ENCODE results near the gene TRPC4AP. TPM values are rescaled to one million over a fixed set of nuclear protein-coding genes. Genes with fewer than 3 reads are reported as not detected.
"Not testable (repeated sequence)": the region's sequence is repeated elsewhere in the genome, so short reads cannot be mapped to it uniquely, and the experiment has no call there.

Gene TRPC4AP
- total RNA-seq, 2 donors from 2014 or later, result 52.8 to 63.2 TPM

DNA sequence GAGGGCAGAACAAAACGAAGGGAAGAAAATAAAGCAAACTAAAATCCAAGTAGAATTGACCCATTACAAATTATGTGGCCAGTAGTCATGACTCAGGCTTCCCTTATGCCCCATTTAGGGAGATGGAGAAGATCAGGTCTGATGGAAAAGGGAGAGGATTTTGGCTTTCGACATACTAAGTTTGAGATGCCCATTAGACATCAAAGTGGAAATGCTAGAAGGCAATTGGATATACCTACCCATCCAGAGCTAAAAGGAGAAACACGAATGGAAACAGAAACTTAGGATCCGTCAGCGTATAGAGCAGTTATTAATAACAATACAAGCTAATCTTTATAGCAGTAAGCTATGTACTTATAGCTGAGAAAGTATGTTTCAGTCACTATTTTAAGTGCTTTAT, 4.8 kb downstream of the TRPC4AP start:
- DNase-seq, result no peak
- intact Hi-C loops (cut with DNase I), result no loop called here
- Histone ChIP-seq H3K9me3 (no peaks in the 10 kb centered on the region), H3K4me1 (peaks cover 10% of the 10 kb centered on the region), H3K27ac (no peak overlapping the region), H3K36me3 (no peaks in the 10 kb centered on the region), H3K4me3 (no peak overlapping the region), H3K9ac (ENCODE audit: low read depth in 2 of 2, low read length in 2 of 2) (no peak overlapping the region), H3K27me3 (no peaks in the 10 kb centered on the region)
- TF ChIP-seq, protein P1, sequence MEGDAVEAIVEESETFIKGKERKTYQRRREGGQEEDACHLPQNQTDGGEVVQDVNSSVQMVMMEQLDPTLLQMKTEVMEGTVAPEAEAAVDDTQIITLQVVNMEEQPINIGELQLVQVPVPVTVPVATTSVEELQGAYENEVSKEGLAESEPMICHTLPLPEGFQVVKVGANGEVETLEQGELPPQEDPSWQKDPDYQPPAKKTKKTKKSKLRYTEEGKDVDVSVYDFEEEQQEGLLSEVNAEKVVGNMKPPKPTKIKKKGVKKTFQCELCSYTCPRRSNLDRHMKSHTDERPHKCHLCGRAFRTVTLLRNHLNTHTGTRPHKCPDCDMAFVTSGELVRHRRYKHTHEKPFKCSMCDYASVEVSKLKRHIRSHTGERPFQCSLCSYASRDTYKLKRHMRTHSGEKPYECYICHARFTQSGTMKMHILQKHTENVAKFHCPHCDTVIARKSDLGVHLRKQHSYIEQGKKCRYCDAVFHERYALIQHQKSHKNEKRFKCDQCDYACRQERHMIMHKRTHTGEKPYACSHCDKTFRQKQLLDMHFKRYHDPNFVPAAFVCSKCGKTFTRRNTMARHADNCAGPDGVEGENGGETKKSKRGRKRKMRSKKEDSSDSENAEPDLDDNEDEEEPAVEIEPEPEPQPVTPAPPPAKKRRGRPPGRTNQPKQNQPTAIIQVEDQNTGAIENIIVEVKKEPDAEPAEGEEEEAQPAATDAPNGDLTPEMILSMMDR (IDR thresholded peaks at IDR 0.05), result no peak

DNA sequence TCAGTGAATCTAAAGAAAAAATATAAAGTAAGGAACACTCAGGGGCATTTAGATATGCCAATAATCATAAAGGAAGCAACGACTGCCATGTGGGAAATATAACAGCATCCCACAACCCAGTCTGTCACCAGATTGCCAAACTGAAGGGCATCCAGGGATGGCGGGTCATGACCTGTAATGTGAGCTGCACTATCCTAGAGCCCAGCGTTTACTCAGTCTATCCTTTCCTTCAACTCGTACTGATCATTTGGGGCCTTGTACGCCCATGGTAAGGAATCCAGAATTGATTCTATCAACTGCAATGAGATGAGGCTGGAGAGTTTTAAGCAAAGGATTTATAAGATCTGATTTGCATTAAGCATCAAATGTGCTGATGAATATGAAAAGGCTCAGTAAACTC, 5.3 kb downstream of the TRPC4AP start:
- H3K4me3 ChIP-seq, result no peak overlapping the region
- TF ChIP-seq, protein P1 (IDR thresholded peaks at IDR 0.05), result no peak
- DNase-seq, result no peak
- no peaks in the 10 kb centered on the region for H3K36me3 ChIP-seq
- H3K9me3 ChIP-seq, result no peaks in the 10 kb centered on the region
- intact Hi-C loops (cut with DNase I), result no loop called here
- no peak overlapping the region for H3K9ac ChIP-seq (ENCODE audit: low read depth in 2 of 2, low read length in 2 of 2)
- no peaks in the 10 kb centered on the region for H3K27me3 ChIP-seq
- peaks cover 10% of the 10 kb centered on the region for H3K4me1 ChIP-seq
- no peak overlapping the region for H3K27ac ChIP-seq

DNA sequence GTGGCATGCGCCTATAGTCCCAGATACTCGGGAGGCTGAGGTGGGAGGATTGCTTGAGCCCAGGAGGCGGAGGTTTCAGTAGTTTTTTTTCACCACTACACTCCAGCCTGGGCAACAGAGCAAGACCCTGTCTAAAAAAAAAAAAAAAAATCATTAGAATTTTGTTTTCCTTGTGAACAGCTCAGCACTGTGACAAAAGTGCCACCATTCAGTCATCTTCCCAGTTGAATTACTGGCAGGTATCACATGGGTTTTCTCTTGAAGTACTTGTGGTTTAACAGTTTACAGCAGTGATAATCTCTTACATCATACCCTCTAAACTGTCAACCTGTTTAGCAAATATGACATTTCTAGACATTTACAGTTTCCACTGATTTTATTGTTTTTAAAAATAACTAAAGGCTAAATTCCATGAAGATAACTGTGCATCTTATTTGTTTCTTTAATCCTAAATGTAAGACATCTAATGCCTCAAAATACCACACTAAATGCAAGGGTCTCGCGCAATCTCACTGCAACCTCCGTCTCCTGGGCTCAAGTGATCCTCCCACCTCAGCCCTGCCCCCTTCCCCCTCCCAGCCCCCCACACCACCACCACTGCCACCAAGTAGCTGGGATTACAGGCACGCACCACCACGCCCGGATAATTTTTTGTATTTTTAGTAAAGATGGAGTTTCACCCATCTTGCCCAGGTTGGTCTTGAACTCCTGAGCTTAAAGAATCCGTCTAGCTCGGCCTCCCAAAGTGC, 7.0 kb downstream of the TRPC4AP start:
- TF ChIP-seq, protein P1 (IDR thresholded peaks at IDR 0.05), result no peak
- H3K27me3 ChIP-seq, result no peaks in the 10 kb centered on the region
- DNase-seq, result no peak
- no peak overlapping the region for H3K4me3 ChIP-seq
- H3K27ac ChIP-seq, result no peak overlapping the region
- H3K9ac ChIP-seq (ENCODE audit: low read depth in 2 of 2, low read length in 2 of 2), result no peak overlapping the region
- no peaks in the 10 kb centered on the region for H3K36me3 ChIP-seq
- H3K4me1 ChIP-seq, result peaks cover 2% of the 10 kb centered on the region
- intact Hi-C loops (cut with DNase I), result no loop called here
- no peaks in the 10 kb centered on the region for H3K9me3 ChIP-seq

DNA sequence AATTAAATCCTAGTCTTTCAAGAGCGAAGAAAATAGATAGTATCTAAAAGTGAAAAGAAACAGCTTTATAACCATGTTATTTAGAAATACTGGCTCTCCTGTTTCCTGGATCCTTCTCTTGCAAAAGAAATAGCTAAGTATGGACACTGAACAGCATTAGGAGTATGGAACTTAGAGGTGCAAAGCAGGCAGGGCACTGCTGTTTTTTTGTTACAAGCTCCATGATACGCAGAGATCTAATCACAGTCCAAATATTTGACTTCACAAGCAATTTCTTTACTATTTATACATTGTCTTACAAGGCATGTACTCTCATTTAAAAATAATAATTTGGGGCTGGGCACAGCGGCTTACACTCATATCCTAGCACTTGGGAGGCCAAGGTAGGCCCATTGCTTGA, 7.6 kb downstream of the TRPC4AP start:
- Histone ChIP-seq H3K9ac (ENCODE audit: low read depth in 2 of 2, low read length in 2 of 2) (no peak overlapping the region), H3K4me3 (no peak overlapping the region), H3K4me1 (no peaks in the 10 kb centered on the region), H3K27me3 (no peaks in the 10 kb centered on the region), H3K9me3 (no peaks in the 10 kb centered on the region), H3K27ac (no peak overlapping the region), H3K36me3 (no peaks in the 10 kb centered on the region)
- intact Hi-C loops (cut with DNase I), result no loop called here
- no peak for DNase-seq
- TF ChIP-seq, protein P1 (IDR thresholded peaks at IDR 0.05), result no peak

DNA sequence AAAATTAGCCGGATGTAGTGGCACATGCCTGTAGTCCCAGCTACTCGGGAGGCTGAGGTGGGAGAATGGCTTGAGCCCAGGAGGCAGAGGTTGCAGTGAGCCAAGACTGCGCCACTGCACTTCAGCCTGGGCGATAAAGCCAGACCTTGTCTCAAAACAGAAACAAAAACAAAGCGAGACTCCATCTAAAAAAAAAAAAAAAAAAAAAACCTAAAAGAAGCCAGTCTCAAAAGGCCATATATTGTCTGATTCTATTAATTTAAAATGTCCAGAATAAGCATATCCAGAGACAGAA, 12.3 kb downstream of the TRPC4AP start:
- H3K9me3 ChIP-seq; H3K4me1 ChIP-seq; DNase-seq; H3K27me3 ChIP-seq; intact Hi-C loops (cut with DNase I); H3K9ac ChIP-seq (ENCODE audit: low read depth in 2 of 2, low read length in 2 of 2); H3K4me3 ChIP-seq; H3K27ac ChIP-seq: not testable (repeated sequence)
- peaks cover 13% of the 10 kb centered on the region for H3K36me3 ChIP-seq

DNA sequence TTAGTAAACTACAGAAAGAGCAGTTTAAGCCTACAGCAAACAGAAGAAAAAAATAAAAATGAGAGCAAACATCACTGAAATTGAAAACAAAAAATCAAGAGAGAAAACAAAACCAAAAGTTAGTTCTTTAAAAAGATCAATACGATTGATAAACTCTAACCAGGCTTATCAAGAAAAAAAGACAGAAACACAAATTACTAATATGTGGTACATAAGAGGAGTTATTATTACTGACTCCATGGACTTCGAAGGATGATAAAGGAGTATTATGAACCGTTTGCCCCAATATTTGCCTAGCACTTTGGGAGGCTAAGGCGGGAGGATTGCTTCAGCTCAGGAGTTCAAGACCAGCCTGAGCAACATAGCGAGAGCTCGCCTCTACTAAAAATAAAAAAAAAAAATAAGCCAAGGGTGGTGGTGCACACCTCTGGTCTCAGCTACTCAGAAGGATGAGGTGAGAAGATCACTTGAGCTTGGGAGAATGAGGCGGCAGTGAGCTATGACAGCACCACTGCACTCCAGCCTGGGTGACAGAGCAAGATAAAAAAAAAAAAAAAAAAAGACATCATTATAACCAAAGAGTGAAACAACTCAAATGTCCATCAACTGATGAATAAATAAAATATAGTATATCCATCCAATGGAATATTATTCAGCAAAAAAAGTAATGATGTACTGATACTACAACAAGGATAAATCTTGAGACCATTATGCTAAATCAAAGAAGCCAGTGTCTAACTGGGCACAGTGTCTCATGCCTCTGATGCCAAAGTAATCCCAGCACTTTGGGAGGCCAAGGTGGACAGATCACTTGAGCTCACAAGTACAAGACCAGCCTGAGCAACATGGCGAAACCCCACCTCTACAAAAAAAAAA, 12.9 kb downstream of the TRPC4AP start:
- TF ChIP-seq, protein P1 (IDR thresholded peaks at IDR 0.05), result no peak
- Histone ChIP-seq H3K9me3 (no peaks in the 10 kb centered on the region), H3K27ac (no peak overlapping the region), H3K36me3 (peaks cover 13% of the 10 kb centered on the region), H3K4me1 (no peaks in the 10 kb centered on the region), H3K4me3 (no peak overlapping the region), H3K9ac (ENCODE audit: low read depth in 2 of 2, low read length in 2 of 2) (no peak overlapping the region), H3K27me3 (no peaks in the 10 kb centered on the region)
- intact Hi-C loops (cut with DNase I), result no loop called here
- DNase-seq, result no peak

Measured in colonic mucosa (tissue), 4 donors.